Measurements from ENCODE around the gene RASA2.

DNA sequence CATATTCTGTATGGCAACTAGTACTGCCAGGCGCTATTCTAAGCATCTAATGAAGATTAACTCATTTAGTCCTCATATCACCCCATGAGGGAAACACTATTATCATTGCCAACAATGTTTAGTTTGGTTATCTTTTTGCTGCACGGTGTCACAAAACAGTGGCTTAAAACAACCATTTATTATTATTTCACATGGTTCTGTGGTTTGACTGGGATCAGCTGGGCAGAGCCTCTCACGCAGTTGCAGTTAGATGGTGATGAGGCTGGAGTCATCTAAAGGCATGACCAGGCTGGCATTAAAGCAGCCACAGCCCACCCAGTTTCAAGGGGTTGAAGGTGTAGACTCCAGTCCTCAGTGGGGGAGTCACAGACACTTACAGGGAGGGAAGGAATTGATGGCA, 32.8 kb upstream of the RASA2 start:
- TF ChIP-seq EZH2 (IDR thresholded peaks at IDR 0.05; ENCODE audit: low read depth, unreplicated experiment) (no peak), CTCF (conservative IDR thresholded peaks at IDR 0.05; ENCODE audit: low read depth in 2 of 2) (no peak), POLR2AphosphoS5 (IDR thresholded peaks at IDR 0.05; ENCODE audit: low read depth) (no peak), CREB1 (CRISPR knock-in tag; IDR thresholded peaks at IDR 0.05; ENCODE audit: low read depth) (no peak)

Data from GM23338 (cell line).